ENCODE measurements around the gene AMPD3.
A peak's percentile ranks its signal among the peaks of the same experiment; 100 is the strongest.
"Not testable (repeated sequence)": the region's sequence is repeated elsewhere in the genome, so short reads cannot be mapped to it uniquely, and the experiment has no call there.

AMPD3 gene

DNA sequence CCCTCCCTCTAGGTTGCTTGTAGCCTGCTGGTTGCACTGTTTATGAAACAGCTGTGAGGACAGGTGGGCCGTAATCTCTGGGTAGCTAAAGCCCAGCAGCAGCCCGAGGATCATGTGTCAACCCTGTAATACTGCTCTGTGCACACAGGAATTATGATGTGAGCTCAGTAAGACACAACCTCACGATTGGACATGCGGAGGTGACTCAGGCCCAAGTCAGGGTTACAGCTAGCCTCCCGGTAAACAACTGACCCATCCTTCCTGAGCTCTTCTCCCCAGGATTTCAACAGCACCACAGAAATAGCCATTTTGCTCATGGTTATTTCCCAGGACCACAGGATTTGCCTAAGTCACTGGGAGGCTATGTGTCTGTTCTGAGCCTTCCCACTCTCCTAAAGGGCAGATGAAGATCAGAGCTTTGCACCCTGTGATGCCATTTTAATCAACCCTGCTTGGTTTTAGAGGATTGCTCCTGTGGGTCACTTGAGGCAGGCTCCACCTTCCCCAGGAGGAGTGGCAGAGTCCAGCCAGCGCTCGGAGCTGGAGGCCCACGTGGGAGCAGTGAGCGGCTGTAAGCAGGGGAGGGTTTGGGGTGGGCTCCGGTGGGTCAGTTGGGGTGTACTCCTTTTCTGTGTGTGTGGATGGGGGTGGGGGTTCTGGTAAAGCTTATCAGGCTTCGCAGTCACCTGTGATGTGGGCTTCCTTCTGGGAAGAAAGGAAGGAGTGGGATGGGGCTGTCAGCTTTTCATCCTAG is at the start of gene AMPD3:
Gene AMPD3, plus strand, starts transcription at position 387 of the 754 bp plus-strand sequence. CDS start 6,256 bp downstream, outside the sequence.
- no peak for DNase-seq (ENCODE audit: low spot score)

- DNase-seq (ENCODE audit: low spot score), result peak; percentile 60
Measured at GRCh38 chr11:10405865-10406592, 49.0 kb upstream of the AMPD3 start.

GRCh38 chr11:10407055-10407454 is 48.0 kb upstream of the AMPD3 start:
- DNase-seq (ENCODE audit: low spot score), result no peak

- DNase-seq (ENCODE audit: low spot score), result no peak
Measured at GRCh38 chr11:10407749-10408685, 47.0 kb upstream of the AMPD3 start.

GRCh38 chr11:10409207-10409661 is 45.8 kb upstream of the AMPD3 start:
- DNase-seq (ENCODE audit: low spot score), result no peak

GRCh38 chr11:10410106-10410843 is 44.8 kb upstream of the AMPD3 start:
- DNase-seq (ENCODE audit: low spot score), result no peak

- DNase-seq (ENCODE audit: low spot score), result no peak
Measured at GRCh38 chr11:10410844-10411200, 44.2 kb upstream of the AMPD3 start.

- no peak for DNase-seq (ENCODE audit: low spot score)
Measured at GRCh38 chr11:10412266-10412665, 42.8 kb upstream of the AMPD3 start.

GRCh38 chr11:10413268-10413667 is 41.8 kb upstream of the AMPD3 start:
- DNase-seq (ENCODE audit: low spot score), result peak; percentile 66

DNA sequence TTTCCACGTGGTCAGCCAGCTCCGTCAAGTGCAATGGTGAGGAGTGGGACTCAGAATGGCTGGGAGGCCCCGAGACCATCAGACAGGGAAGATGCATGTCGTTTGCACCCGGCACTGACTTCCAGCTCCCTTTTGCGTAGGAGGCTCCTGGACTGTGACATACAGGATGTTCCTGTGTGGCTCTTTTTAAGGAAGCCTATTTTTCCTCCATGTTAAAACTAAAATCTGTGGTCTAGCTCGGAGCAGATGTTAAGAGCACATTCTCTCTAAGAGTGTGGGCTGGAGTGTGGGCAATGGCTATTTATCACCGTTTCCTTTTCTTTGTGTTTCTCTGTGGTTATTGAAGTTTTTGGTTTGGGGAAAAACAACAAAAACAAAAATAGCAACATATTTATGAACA is 40.9 kb upstream of the AMPD3 start:
- no peak for DNase-seq (ENCODE audit: low spot score)

DNA sequence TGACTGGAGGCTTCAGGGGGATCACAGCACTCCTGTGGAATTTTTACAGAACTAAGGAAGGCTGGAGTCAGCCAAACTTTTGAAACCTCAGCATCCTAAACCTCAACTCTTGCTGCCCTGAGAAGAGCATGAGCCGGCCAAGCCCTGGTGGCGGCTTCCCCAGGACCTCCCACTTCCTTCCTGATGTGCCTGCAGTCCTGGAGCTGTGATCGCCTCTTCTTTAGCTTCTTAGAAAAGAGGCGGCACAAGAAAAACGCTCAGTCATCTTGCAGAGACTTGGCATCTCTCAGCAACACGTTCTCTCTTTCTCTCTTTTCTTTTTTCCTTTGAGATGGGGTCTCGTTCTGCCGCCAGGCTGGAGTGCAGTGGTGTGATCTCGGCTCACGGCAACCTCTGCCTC is 40.4 kb upstream of the AMPD3 start:
- DNase-seq (ENCODE audit: low spot score), result peak; percentile 37

DNA sequence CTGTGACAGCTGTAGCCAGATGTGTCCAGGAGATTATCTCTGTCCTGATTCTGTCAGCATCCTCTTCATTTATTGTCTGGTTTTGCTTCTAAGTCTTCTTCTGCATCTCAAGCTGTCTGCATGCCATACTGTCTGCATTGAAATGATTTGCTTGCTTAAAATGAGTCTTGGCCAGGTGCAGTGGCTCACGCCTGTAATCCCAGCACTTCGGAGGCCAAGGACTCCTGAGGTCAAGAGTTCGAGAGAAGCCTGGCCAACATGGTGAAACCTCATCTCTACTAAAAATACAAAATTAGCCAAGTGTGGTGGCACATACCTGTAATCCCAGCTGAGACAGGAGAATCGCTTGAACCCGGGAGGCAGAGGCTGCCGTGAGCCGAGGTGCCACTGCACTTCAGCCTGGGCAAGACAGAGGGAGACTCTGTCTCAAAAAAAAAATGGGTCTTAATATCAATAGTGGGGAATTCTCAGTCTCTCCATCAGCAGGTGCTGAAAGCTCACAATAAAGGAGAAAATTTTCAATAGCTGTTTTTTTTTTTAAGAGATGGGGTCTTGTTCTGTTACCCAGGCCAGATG is 39.2 kb upstream of the AMPD3 start:
- no peak for DNase-seq (ENCODE audit: low spot score)

DNA sequence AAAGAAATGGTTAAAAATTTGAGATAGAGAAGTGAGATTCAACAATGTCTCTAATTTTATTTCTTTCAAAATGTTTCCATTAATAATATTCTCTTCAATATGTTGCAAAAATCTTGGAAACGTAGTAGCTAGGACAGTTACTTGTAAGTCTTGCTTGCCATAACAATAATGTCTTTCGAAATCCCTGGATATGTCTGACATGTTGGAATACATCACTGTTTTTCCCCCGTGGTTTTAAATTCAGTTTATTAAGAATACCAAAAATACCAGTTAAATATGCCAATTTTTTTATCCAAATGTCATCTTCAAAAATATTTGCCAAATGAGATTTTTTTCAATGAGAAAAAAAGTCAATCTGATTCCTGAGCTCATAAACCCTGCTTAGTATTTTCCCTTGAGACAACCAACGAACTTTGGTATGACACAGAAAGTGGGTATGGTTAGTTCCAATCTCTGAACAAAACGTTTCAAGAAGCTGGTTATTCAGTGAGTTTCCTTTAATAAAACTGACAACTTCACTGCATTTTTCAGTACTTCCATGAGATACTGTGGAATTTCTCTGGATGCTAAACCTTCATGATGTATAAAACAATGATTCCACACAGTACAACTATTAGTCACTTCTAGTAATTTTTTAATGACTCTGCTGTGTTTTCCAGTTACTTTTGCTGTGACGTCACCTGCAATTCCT is 36.7 kb upstream of the AMPD3 start:
- no peak for DNase-seq (ENCODE audit: low spot score)

- DNase-seq (ENCODE audit: low spot score), result no peak
Measured at GRCh38 chr11:10418950-10419310, 36.1 kb upstream of the AMPD3 start.

- DNase-seq (ENCODE audit: low spot score), result no peak
Measured at GRCh38 chr11:10426475-10426874, 28.6 kb upstream of the AMPD3 start.

DNA sequence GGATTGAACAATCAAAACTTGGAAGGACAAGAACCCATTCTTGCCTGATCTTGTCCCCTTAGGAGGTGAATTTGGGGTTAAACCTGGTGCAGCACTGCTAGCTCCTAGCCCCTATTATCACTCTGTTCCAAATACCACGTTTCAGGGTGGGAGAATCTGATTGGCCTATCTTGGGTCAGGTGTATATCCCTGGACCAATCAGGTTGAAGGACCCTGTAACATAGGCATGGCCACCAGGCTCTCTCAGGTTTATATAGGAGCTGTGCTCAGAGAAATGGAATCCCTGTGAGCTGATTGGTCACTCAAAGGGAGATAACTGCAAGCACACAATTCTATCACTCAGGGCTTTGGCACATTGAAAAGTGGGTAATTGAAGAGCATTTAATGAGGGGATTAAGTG is 26.6 kb upstream of the AMPD3 start:
- DNase-seq (ENCODE audit: low spot score), result no peak

GRCh38 chr11:10429526-10429925 is 25.5 kb upstream of the AMPD3 start:
- DNase-seq (ENCODE audit: low spot score), result no peak

GRCh38 chr11:10432493-10432892 is 22.6 kb upstream of the AMPD3 start:
- no peak for DNase-seq (ENCODE audit: low spot score)

GRCh38 chr11:10432971-10433370 is 22.1 kb upstream of the AMPD3 start:
- DNase-seq (ENCODE audit: low spot score), result no peak

DNA sequence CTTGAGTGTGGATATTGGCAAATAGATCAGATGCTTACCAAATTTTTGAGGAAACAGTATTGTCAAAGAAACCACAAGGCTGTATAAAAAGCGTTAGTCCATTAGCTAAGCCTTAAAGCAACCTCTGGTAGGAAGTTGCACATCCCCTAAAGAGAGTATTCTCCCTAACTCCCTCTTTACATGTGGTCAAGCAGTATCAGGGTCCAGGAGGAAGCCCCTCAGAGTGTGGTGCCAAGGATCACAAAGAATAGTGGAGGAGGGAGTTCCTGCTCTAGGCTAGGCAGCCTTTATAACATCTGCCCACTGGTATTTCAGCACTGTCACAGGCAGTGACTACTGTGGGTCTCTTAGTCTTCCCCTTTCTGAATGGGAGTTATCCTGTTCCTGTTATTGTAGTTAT is 18.8 kb upstream of the AMPD3 start:
- DNase-seq (ENCODE audit: low spot score), result no peak

DNA sequence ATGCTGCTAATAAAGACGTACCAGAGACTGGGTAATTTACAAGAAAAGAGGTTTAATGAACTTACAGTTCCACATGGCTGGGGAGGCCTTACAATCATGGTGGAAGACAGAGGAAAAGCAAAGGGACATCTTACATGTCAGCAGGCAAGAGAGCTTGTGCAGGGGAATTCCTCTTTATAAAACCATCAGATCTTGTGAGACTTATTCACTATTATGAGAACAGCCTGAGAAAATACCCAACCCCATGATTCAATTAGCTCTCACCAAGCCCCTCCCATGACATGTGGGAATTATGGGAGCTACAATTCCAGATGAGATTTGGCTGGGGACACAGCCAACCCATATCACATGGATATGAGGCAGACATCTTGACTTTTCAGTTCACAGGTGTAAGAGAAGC is 18.4 kb upstream of the AMPD3 start:
- DNase-seq (ENCODE audit: low spot score), result not testable (repeated sequence)
